OCI-LY3 (cell line): ENCODE results near the gene NOTCH3.

Source experiments
- H2AFZ ChIP-seq: fragments of 200-600, 300-600 bp; shearing (Covaris generic); 2 replicates; pipeline ENCODE4 v1.6.0; 2014; ENCODE audit warnings: antibody characterized with exemption, low read depth, low read length
- H3K27ac ChIP-seq: fragments of 200-600, 300-600 bp; sonication (generic); 2 replicates; pipeline ENCODE4 v1.5.1; 2014; ENCODE audit warnings: mild to moderate bottlenecking, low read length, moderate library complexity, mixed read lengths
- H3K27me3 ChIP-seq: fragments of 200-600, 300-600 bp; sonication (generic); 2 replicates; pipeline ENCODE4 v1.6.1; 2014; ENCODE audit warnings: low read depth, low read length, mixed read lengths
- H3K36me3 ChIP-seq: fragments of 200-600, 300-600 bp; sonication (generic); replicated peaks from 2 replicates; pipeline ENCODE3; 2014; ENCODE audit warnings: low read depth, low read length, mixed read lengths
- H3K4me1 ChIP-seq: fragments of 300-600, 200-600 bp; sonication (generic); 2 replicates; pipeline ENCODE4 v1.6.1; 2014; ENCODE audit warnings: low read length, mixed read lengths
- H3K4me2 ChIP-seq: fragments of 200-600, 300-600 bp; sonication (generic); 2 replicates; pipeline ENCODE4 v1.6.1; 2014; ENCODE audit warnings: low read length, mixed read lengths
- H3K4me3 ChIP-seq: fragments of 300-600, 200-600 bp; sonication (generic); 2 replicates; pipeline ENCODE4 v1.5.1; 2014; ENCODE audit warnings: antibody characterized with exemption, mild to moderate bottlenecking, low read length, moderate library complexity
- H3K79me2 ChIP-seq: fragments of 300-600, 200-600 bp; shearing (Covaris generic); 2 replicates; pipeline ENCODE4 v1.6.1; 2014; ENCODE audit warnings: mild to moderate bottlenecking, low read length, mixed read lengths
- H3K9ac ChIP-seq: fragments of 300-600, 200-600 bp; shearing (Covaris generic); 2 replicates; pipeline ENCODE4 v1.6.0; 2014; ENCODE audit warnings: mild to moderate bottlenecking, low read length, moderate library complexity
- H3K9me3 ChIP-seq: fragments of 200-600, 300-600 bp; shearing (Covaris generic); 2 replicates; pipeline ENCODE4 v1.6.1; 2014; ENCODE audit warnings: low read length, mixed read lengths; ENCODE audit not compliant: insufficient read depth
- H4K20me1 ChIP-seq: fragments of 200-600, 300-600 bp; sonication (generic); 2 replicates; pipeline ENCODE4 v1.6.1; 2016; ENCODE audit warnings: low read length, mixed read lengths; ENCODE audit not compliant: insufficient read depth
- CTCF ChIP-seq: fragments of 200-600, 300-600 bp; sonication (generic); IDR thresholded peaks from 2 replicates; pipeline ENCODE4 v1.5.1; 2014; ENCODE audit warnings: antibody characterized with exemption, low read length, low read depth
- EZH2phosphoT487 ChIP-seq: fragments of 200-600 bp; shearing (Covaris generic); IDR thresholded peaks from 2 replicates; pipeline ENCODE4 v1.6.1; 2018; ENCODE audit warnings: antibody characterized with exemption, mixed run types, low read depth

The NOTCH3 gene

GRCh38 chr19:15222738-15223648, 22.2 kb upstream of the NOTCH3 start:
- Histone ChIP-seq H3K79me2 (no peaks in the 10 kb centered on the region), H3K27me3 (no peaks in the 10 kb centered on the region), H3K36me3 (peaks cover 2% of the 10 kb centered on the region), H3K4me2 (no peak overlapping the region), H3K9ac (no peak overlapping the region), H3K9me3 (no peaks in the 10 kb centered on the region), H3K4me1 (no peaks in the 10 kb centered on the region), H3K4me3 (no peak overlapping the region), H3K27ac (no peak overlapping the region), H4K20me1 (0 out of 2 replicates have a peak, but pooled peaks cover 3% of the 10 kb centered on the region), H2AFZ (no peak overlapping the region)
- TF ChIP-seq EZH2phosphoT487 (no peak), CTCF (no peak)

- Histone ChIP-seq H3K4me3 (no peak overlapping the region), H3K4me2 (no peak overlapping the region), H3K79me2 (no peaks in the 10 kb centered on the region), H4K20me1 (0 out of 2 replicates have a peak, but pooled peaks cover 3% of the 10 kb centered on the region), H3K9me3 (no peaks in the 10 kb centered on the region), H3K27ac (no peak overlapping the region), H3K27me3 (no peaks in the 10 kb centered on the region), H2AFZ (no peak overlapping the region), H3K36me3 (no peaks in the 10 kb centered on the region), H3K4me1 (no peaks in the 10 kb centered on the region), H3K9ac (no peak overlapping the region)
- TF ChIP-seq CTCF = no peak
- no peak for TF ChIP-seq EZH2phosphoT487
Measured at GRCh38 chr19:15220833-15221232, 20.0 kb upstream of the NOTCH3 start.

- TF ChIP-seq CTCF (no peak), EZH2phosphoT487 (no peak)
- Histone ChIP-seq H3K4me1 (no peaks in the 10 kb centered on the region), H3K27ac (no peak overlapping the region), H3K9ac (no peak overlapping the region), H3K36me3 (no peaks in the 10 kb centered on the region), H3K79me2 (no peaks in the 10 kb centered on the region), H3K4me3 (no peak overlapping the region), H3K4me2 (no peak overlapping the region), H2AFZ (no peak overlapping the region), H4K20me1 (0 out of 2 replicates have a peak, but pooled peaks cover 3% of the 10 kb centered on the region), H3K9me3 (no peaks in the 10 kb centered on the region), H3K27me3 (no peaks in the 10 kb centered on the region)
Measured at GRCh38 chr19:15218501-15218900, 17.7 kb upstream of the NOTCH3 start.

- TF ChIP-seq EZH2phosphoT487 (no peak), CTCF (no peak)
- Histone ChIP-seq H3K4me3 (no peak overlapping the region), H3K9me3 (no peaks in the 10 kb centered on the region), H3K9ac (no peak overlapping the region), H3K79me2 (no peaks in the 10 kb centered on the region), H3K27ac (no peak overlapping the region), H2AFZ (no peak overlapping the region), H3K4me1 (no peaks in the 10 kb centered on the region), H3K27me3 (no peaks in the 10 kb centered on the region), H3K36me3 (no peaks in the 10 kb centered on the region), H4K20me1 (no peaks in the 10 kb centered on the region), H3K4me2 (no peak overlapping the region)
Measured at GRCh38 chr19:15216363-15216762, 15.6 kb upstream of the NOTCH3 start.
